HG03571 (cell line): ENCODE results near the gene VPS35.
A peak's percentile ranks its signal among the peaks of the same experiment; 100 is the strongest.

Experiments used
- ATAC-seq: cut with Tn5 transposase; IDR thresholded peaks from one replicate; pipeline ENCODE4 v1.9.1; 2021; ENCODE audit not compliant: unreplicated experiment

VPS35 gene

DNA sequence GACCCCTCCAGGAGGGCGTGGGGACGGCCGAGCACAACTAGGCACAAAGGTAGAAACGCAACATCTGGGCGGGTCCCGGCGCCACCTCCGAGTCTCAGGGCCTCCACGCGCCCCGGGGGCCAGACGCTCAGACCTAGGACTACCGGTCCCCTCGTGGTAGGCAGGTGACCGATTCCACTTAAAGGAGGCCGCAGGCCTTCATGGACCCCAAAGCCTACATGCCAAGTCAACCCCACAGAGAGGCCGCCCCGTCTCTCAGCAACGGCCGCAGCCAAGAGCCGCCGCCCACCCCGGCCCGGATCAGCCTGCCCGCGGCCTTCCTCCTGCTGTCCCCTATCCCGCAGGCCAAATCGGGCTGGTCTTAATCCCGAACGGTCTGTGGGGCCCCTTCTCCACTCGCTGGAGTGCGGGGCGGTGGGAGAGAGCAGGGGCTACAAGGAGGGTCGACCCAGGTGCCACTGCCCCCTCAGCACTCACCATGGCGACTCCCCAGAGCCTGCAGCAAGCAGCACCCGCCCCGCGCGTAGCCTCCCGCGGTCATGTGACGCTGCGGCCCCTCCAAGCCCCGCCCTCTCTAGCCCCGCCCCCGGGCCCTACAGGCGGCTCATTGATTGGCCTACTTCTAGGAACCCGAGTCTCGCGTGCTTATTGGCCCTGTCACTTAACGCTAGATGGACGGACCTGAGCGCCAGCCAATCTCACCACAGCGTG is at the start of gene VPS35:
TSS of gene VPS35 (minus strand) at position 525 of the 711 bp plus-strand sequence. CDS start at position 480, 45 bp downstream.
- peak; percentile 84 for ATAC-seq

GRCh38 chr16:46737621-46738214 is 48.7 kb upstream of the VPS35 start:
- no peak for ATAC-seq

DNA sequence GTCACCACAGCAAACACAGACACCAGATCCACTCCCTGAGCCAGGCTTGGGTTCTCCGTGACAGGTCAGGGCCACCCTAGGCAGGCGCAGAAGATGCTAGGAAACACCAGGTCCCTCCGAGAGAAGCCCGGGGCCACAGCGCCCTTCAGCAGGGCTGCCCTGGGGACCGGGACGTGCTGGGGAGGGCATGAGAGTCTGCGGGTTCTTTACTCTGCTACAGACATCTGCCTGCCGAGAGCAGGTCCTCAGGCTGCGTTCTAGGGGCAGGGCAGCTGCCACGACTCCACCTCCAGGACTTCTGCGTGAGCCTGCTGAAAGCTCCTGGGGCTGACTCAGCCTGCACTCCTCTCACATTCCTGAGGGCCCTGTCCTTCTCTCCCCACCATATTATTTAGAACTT is 47.7 kb upstream of the VPS35 start:
- no peak for ATAC-seq

DNA sequence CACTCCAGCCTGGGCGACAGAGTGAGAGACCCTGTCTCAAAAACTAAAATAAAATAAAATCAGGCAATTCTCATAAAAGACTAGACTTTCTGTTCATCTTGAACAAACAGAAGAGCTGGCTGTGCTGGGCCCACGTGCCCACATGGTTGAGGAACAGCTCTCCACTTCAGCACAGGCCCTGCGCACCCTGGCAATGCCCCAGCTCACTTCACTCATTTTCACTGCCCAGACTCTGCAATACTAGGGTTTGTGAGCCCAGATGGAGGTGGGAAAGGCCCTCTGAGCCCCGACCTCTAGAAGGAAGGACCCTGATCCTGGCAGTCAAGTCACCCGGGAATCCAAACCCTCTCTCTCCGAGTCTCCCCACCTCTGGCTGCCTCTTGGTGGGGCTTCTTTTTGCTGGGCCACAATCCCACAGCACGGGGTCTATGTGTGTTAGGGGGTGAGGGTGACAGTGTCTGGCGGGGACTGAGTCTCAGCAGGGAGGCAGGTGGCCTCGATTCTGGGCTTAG is 44.4 kb upstream of the VPS35 start:
- ATAC-seq, result no peak

- no peak for ATAC-seq
Measured at GRCh38 chr16:46732561-46732960, 43.6 kb upstream of the VPS35 start.

DNA sequence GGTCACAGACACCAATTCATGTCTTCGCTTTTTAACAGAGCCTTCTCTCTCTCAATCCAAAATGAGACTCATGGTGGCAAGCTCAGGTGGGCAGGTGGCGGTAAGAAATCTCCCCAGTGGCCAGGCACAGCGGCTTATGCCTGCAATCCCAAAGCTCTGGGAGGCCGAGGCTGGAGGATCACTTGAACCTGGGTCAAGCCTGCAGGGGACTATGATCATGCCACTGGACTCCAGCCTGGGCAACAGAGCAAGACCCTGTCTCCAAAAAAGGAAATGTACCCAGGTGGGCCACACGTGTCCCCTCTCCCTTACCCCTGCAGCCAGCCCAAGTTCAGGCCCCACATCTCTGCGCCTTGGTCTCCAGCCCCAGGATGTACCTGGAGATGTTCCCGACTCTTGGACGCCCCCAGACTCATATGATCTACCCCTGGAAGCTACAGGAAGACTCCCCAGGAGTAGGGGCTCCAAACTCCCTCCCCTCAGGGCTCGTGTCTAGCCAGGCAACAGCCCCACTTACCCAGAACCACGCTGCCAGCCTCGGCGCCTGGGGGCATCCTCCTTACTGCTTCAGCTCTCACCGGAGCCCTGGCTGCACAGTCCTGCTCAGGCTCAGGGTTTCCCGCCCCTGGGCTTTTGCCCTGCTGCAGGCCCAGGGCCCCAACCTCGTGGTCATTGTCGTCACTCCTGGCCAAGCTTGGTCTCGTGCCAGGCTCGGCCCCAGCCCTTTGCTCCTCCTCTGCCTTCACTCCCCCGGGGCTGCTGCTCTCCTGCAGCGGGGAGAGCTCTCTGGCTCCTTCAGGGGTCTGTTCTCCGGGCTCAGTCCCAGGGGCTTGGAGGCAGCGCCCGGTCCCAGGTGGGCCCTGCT is 42.9 kb upstream of the VPS35 start:
- no peak for ATAC-seq

DNA sequence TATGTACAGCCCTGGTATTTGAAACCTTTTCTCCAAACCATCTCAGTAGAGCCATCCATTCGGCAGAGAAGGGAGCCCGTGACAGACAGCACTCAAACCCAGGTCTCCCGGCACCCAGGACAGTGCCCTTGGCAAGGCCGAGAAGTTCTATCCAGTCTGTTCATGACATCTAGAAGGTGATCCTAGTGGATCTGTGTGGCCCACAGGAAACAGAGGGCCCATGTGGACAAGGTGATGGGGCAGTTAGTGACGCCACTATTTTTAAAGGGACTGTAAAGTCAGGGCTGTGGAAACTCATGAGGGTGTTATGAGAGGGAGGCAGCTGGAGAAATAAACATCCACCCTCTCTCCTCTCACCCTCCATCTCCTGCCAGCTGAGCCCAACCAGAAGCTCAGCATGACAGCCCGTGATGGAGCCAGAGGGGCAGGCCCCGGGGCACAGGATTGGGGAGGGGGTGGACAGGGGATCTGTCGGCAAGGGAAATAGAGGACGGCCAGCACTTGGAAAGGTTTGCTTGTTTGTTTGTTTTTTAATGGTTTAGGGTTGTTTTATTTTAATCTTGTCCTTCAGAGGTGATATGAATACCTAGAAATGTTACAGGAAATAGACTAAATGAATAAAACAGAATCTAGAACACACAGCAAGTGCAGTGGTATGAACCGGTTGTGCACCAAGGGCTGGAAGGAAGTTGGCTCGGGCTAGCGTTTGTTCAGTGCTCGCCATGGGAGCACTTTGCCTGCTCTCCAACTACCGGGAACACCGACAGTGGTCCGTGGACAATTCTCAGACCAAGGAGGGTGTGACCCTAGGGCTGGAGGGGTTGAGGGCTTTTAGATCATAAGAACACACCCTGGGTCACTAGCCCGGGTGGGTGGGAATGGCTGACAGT is 42.1 kb upstream of the VPS35 start:
- no peak for ATAC-seq

DNA sequence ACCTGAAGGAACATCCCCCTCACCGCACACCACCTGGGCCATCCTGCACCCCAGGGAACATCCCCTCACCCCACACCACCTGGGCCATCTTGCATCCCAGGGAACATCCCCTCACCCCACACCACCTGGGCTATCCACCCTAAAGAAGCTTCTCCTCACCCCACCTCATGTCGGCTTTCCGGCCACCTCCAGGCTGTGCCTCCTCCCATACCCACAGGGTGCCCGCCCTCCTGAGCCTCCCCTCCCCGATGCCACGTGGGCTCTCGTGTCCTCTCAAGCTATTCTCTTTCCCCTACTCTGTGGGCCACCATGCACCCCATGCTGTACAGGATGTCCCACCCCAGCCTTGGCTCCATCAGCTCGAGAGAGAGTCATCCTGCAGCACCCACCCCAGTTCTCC is 41.1 kb upstream of the VPS35 start:
- ATAC-seq, result no peak

DNA sequence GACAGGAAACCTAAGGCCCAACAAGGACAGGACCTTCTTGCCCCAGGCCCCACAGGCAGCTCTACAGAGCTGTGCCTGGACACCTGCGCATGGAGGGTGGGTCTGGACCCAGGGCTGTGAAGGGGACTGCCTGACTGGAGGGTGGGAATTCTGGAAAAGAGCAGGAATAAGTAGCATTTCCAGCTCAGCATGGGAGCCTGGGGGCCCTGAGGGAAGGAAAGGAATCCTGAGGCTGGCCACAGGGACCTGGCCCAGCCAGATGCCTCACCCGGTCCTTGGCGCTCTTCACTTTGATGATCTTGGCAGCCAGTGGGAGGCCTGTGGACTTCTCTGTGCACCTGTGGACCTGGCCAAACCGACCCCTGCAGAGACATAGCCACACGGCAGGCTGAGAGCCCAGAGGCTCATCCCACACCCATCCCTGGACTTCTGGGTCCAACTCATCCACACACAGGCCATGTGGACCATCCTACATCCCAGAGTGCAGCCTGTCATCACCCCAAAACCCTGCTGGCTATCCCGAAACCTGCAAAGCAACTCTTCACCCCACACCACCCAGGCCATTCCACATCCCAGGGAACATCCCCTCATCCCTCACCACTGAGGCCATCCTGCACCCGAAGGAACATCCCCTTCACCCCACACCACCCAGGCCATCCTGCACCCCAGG is 40.5 kb upstream of the VPS35 start:
- no peak for ATAC-seq

DNA sequence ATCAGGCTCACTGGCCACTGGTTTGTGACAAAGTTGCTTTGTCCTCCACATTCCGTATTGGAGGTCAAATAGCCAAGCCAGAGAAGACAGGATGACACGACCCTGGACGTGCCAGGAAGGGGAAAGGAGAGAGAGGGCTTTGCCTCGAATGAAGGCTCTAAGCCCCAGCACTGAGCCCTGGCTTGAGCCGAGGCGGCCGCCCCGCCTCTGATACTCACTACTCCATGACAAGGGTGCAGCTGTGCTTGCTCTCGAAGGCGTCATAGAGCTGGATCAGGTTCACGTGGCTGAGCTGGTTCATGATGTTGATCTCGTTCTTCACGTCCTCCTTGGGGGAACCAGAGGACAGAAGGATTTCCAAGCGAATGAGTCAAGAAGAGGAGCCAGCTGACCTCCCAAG is 39.8 kb upstream of the VPS35 start:
- ATAC-seq, result no peak

GRCh38 chr16:46727630-46728029 is 38.7 kb upstream of the VPS35 start:
- no peak for ATAC-seq

- ATAC-seq, result no peak
Measured at GRCh38 chr16:46727184-46727583, 38.2 kb upstream of the VPS35 start.

- ATAC-seq, result no peak
Measured at GRCh38 chr16:46721885-46722284, 32.9 kb upstream of the VPS35 start.

DNA sequence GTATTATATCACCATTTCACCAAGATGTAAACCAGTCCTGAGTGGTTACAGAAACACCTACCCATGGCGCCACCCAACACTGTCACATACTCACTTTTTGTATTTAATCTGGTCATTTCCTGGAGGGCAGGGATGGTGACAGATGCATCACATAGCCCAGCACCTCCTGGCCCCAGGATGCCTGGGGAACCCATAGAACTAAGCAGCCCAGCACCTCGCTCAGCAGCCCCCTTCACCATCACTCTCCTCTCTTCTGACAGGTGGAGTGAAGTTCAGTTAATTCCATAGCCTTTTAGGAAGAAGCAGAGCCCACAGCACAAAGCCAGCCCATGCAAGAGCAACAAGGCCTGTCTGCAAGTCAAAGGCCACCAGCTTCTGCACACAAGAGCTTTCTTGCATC is 31.6 kb upstream of the VPS35 start:
- ATAC-seq, result no peak

DNA sequence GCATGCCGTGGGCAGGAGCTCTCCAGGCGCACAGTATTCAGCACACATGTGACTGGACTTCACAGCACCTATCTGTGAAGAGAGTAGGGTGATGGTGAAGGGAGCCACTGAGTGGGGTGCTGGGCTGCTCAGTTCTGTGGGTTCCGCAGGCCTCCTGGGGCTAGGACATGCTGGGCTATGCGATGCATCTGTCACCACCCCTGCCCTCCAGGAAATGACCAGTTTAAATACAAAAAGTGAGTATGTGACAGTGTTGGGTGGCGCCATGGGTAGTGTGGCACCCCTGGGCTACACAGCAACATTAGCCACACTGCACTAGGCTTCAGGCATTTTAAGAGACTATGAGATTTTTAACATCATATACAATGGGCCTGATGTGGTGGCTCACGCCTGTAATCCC is 30.6 kb upstream of the VPS35 start:
- no peak for ATAC-seq

GRCh38 chr16:46718214-46718613 is 29.2 kb upstream of the VPS35 start:
- no peak for ATAC-seq

DNA sequence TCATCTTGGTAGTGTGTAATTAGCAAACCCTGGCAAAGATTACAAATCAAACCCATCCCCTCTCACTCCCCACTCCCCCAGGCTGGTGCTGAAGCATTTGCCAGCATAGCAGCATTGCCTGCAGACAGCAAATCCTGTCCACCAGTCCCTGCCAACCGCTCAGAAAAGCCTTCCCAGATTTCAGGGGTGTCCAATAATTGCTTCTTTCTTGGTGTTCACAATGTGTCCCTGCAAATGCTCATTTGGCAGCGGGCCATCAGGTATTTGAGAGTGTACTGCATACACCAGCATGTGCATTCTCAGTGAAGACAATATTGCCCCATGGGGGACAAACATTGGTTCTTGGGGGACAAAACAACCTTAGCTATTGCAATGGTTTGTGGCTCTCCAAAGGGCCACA is 28.7 kb upstream of the VPS35 start:
- no peak for ATAC-seq

GRCh38 chr16:46715769-46716305 is 26.9 kb upstream of the VPS35 start:
- ATAC-seq, result no peak

GRCh38 chr16:46714797-46715591 is 26.0 kb upstream of the VPS35 start:
- ATAC-seq, result no peak
